HCT116 (cell line): ENCODE measurements around the gene SMARCA4. TPM values are rescaled to one million over a fixed set of nuclear protein-coding genes. Genes with fewer than 3 reads are reported as not detected.

Experiments used
- ATAC-seq: fragments of 200-7000 bp; cut with Tn5 transposase; 2 replicates; pipeline ENCODE4 v1.9.1; 2020; ENCODE audit warnings: mild to moderate bottlenecking, moderate library complexity
- BruUV-seq: library from RNA; stranded (reverse); fragments of 400-500 nt; replicated peaks from 2 replicates; lab custom pipeline; 2021; lab: Mats Ljungman, UMichigan
- CTCF ChIA-PET: fragments of 300-600 bp; sonication (Branson Sonifier 250); formaldehyde crosslinking; loops from one replicate; lab custom pipeline; 2021; ENCODE audit warnings: antibody characterized with exemption; lab: Charles Lee
- POLR2A ChIA-PET: fragments of 300-600, 350-600 bp; sonication (Branson Sonifier 250); formaldehyde crosslinking; loops from one replicate; lab custom pipeline; 2021; ENCODE audit warnings: antibody characterized with exemption; lab: Charles Lee
- RAD21 ChIA-PET, 2 experiments: fragments of 300-600 bp; sonication (Branson Sonifier 250); formaldehyde crosslinking; loops; one replicate each; lab custom pipeline; 2023; ENCODE audit warnings: low total read pairs in 2 of 2; ENCODE audit not compliant: uncharacterized antibody in 2 of 2, unreplicated experiment in 2 of 2, low non-redundant PET in 1 of 2; lab: Charles Lee
- DNase-seq: peaks from one replicate; pipeline ENCODE4 v3.0.0-alpha.2; 2010; ENCODE audit warnings: low read depth, low spot score
- H2AFZ ChIP-seq: fragments of 200-600 bp; shearing (Covaris generic), sonication (generic); 2 replicates; pipeline ENCODE4 v1.6.1; 2017; ENCODE audit warnings: low read depth, mixed run types, mixed read lengths, antibody characterized with exemption, low read length; ENCODE audit not compliant: poor library complexity, severe bottlenecking
- H3K27ac ChIP-seq: 2 replicates; pipeline ENCODE4 v1.5.1; 2012; ENCODE audit warnings: low read depth, low read length
- H3K27me3 ChIP-seq: fragments of 200-600 bp; sonication (generic); 2 replicates; pipeline ENCODE4 v1.6.1; 2016; ENCODE audit warnings: mixed run types, low read length, mixed read lengths; ENCODE audit not compliant: insufficient read depth
- H3K36me3 ChIP-seq, 2 experiments: fragments of 200-500 bp in 1 of 2; fragments of 200-600 bp in 1 of 2; sonication (Bioruptor generic) in 1 of 2; sonication (generic) in 1 of 2; 2 replicates each; pipeline versions ENCODE4 v1.5.1 to v1.6.1; 2014 to 2016; ENCODE audit warnings: low read length in 2 of 2, inconsistent platforms in 1 of 2, mixed read lengths in 1 of 2, mixed run types in 1 of 2; ENCODE audit not compliant: insufficient read depth in 2 of 2, control insufficient read depth in 1 of 2
- H3K4me1 ChIP-seq, 2 experiments: fragments of 200-600 bp in 1 of 2; sonication (generic) in 1 of 2; 2 replicates each; pipeline versions ENCODE4 v1.5.1 to v1.6.1; 2012 to 2017; ENCODE audit warnings: low read length in 2 of 2, inconsistent platforms in 1 of 2, mild to moderate bottlenecking in 1 of 2, mixed read lengths in 1 of 2, mixed run types in 1 of 2, moderate library complexity in 1 of 2; ENCODE audit not compliant: insufficient read depth in 2 of 2, control insufficient read depth in 1 of 2
- H3K4me2 ChIP-seq: fragments of 200-600 bp; sonication (generic); 2 replicates; pipeline ENCODE4 v1.6.1; 2017; ENCODE audit warnings: mixed run types, low read length, mixed read lengths
- H3K4me3 ChIP-seq, 2 experiments: fragments of 200-600 bp in 1 of 2; sonication (generic) in 1 of 2; replicated peaks in 1 of 2; 2 replicates each; pipeline ENCODE4 v1.5.1; 2011 to 2016; ENCODE audit warnings: low read length in 2 of 2, control low read depth in 1 of 2, low read depth in 1 of 2, mild to moderate bottlenecking in 1 of 2, mixed read lengths in 1 of 2, mixed run types in 1 of 2
- H3K79me2 ChIP-seq: fragments of 200-600 bp; sonication (generic); 2 replicates; pipeline ENCODE4 v1.6.1; 2017; ENCODE audit warnings: mild to moderate bottlenecking, mixed run types, low read length, moderate library complexity, mixed read lengths; ENCODE audit not compliant: insufficient read depth
- H3K9ac ChIP-seq: fragments of 200-600 bp; sonication (generic); 2 replicates; pipeline ENCODE4 v1.6.1; 2016; ENCODE audit warnings: low read length, mixed read lengths
- H3K9me2 ChIP-seq: fragments of 200-600 bp; sonication (generic), shearing (Covaris generic); 2 replicates; pipeline ENCODE4 v1.6.1; 2017; ENCODE audit warnings: mixed run types, mild to moderate bottlenecking, moderate library complexity; ENCODE audit not compliant: insufficient read depth
- H3K9me3 ChIP-seq, 2 experiments: fragments of 200-500 bp in 1 of 2; fragments of 200-600 bp in 1 of 2; sonication (Bioruptor generic) in 1 of 2; sonication (generic) in 1 of 2; 2 replicates each; pipeline ENCODE4 v1.6.1; 2014 to 2017; ENCODE audit warnings: low read length in 2 of 2, mixed read lengths in 2 of 2, inconsistent platforms in 1 of 2, low read depth in 1 of 2, mild to moderate bottlenecking in 1 of 2, mixed run types in 1 of 2, moderate library complexity in 1 of 2; ENCODE audit not compliant: control insufficient read depth in 1 of 2, insufficient read depth in 1 of 2
- H4K20me1 ChIP-seq: fragments of 200-600 bp; sonication (generic), shearing (Covaris generic); 2 replicates; pipeline ENCODE4 v1.6.1; 2017; ENCODE audit warnings: mixed run types, mild to moderate bottlenecking, moderate library complexity; ENCODE audit not compliant: insufficient read depth
- CBX3 ChIP-seq: IDR thresholded peaks from 2 replicates; pipeline ENCODE4 v1.6.1; 2012; ENCODE audit warnings: low read depth
- CTCF ChIP-seq, 3 experiments: fragments of 200-600 bp in 1 of 3; sonication (generic) in 1 of 3; IDR thresholded peaks in 2 of 3; conservative IDR thresholded peaks in 1 of 3; 2 replicates each; pipeline ENCODE4 v1.5.1; 2012 to 2017; ENCODE audit warnings: low read depth in 2 of 3, low read length in 2 of 3, antibody characterized with exemption in 1 of 3, borderline replicate concordance in 1 of 3, control low read depth in 1 of 3, mild to moderate bottlenecking in 1 of 3, mixed read lengths in 1 of 3, mixed run types in 1 of 3, moderate library complexity in 1 of 3; ENCODE audit not compliant: insufficient read depth in 1 of 3
- ELF1 ChIP-seq: IDR thresholded peaks from 2 replicates; pipeline ENCODE4 v1.6.1; 2012; ENCODE audit warnings: low read depth, borderline replicate concordance
- EZH2 ChIP-seq: fragments of 200-600 bp; sonication (generic); IDR thresholded peaks from 2 replicates; pipeline ENCODE4 v1.6.1; 2017; ENCODE audit warnings: antibody characterized with exemption, mixed run types
- FOSL1 ChIP-seq: IDR thresholded peaks from 2 replicates; pipeline ENCODE4 v1.6.1; 2012; ENCODE audit warnings: low read depth
- JUND ChIP-seq: IDR thresholded peaks from 2 replicates; pipeline ENCODE4 v1.6.1; 2012
- MAX ChIP-seq: IDR thresholded peaks from 2 replicates; pipeline ENCODE4 v1.6.1; 2012
- POLR2AphosphoS5 ChIP-seq: IDR thresholded peaks from 2 replicates; pipeline ENCODE4 v1.6.1; 2011; ENCODE audit warnings: mild to moderate bottlenecking, low read depth, low read length, moderate library complexity
- RAD21 ChIP-seq: IDR thresholded peaks from 2 replicates; pipeline ENCODE4 v1.6.1; 2012; ENCODE audit warnings: low read depth, mild to moderate bottlenecking
- REST ChIP-seq: IDR thresholded peaks from 2 replicates; pipeline ENCODE4 v1.6.1; 2012; ENCODE audit warnings: low read depth
- SIN3A ChIP-seq: IDR thresholded peaks from 2 replicates; pipeline ENCODE4 v1.6.1; 2012; ENCODE audit warnings: low read depth
- SP1 ChIP-seq: IDR thresholded peaks from 2 replicates; pipeline ENCODE4 v1.6.1; 2012; ENCODE audit warnings: low read depth
- SRF ChIP-seq: IDR thresholded peaks from 2 replicates; pipeline ENCODE4 v1.6.1; 2012; ENCODE audit warnings: low read depth
- TCF7L2 ChIP-seq: IDR thresholded peaks from 2 replicates; pipeline ENCODE4 v1.7.0; 2011; ENCODE audit warnings: borderline replicate concordance, inconsistent platforms; ENCODE audit not compliant: insufficient read depth, insufficient read length; ENCODE audit errors: extremely low read depth
- YY1 ChIP-seq: IDR thresholded peaks from 2 replicates; pipeline ENCODE4 v1.6.1; 2011; ENCODE audit warnings: low read length, low read depth, moderate library complexity, mild to moderate bottlenecking; ENCODE audit not compliant: insufficient replicate concordance; ENCODE audit errors: extremely low read depth
- ZBTB33 ChIP-seq: IDR thresholded peaks from 2 replicates; pipeline ENCODE4 v1.6.1; 2011; ENCODE audit warnings: mild to moderate bottlenecking, low read length, moderate library complexity; ENCODE audit not compliant: insufficient replicate concordance; ENCODE audit errors: extremely low read depth
- ZNF274 ChIP-seq: fragments of 200-500 bp; sonication (Bioruptor generic); IDR thresholded peaks from 2 replicates; pipeline ENCODE4 v1.6.1; 2014; ENCODE audit warnings: mild to moderate bottlenecking, low read depth, low read length, inconsistent platforms
- intact Hi-C: fragments of 100-400 bp; cut with micrococcal nuclease; formaldehyde crosslinking; loops from 2 replicates; pipeline ENCODE4 v1.10.0; 2022
- total RNA-seq: library from RNA; stranded (reverse); gene quantifications from one replicate; pipeline ENCODE4 v1.2.1, GENCODE V29; 2021; ENCODE audit not compliant: unreplicated experiment

SMARCA4 gene
- total RNA-seq, 1 experiment from 2014 or later = 116 TPM

GRCh38 chr19:10918359-10918758, 42.5 kb upstream of the SMARCA4 start:
- Histone ChIP-seq H3K27ac (no peak overlapping the region), H3K27me3 (no peaks in the 10 kb centered on the region), H2AFZ (no peak overlapping the region), H3K4me2 (no peak overlapping the region), H3K36me3 (peaks cover 18 to 21% of the 10 kb centered on the region in 2 experiments), H3K4me3 (no peak overlapping the region), H3K4me1 (peaks cover 0 to 14% of the 10 kb centered on the region in 2 experiments; a peak in 2 of 4 replicates), H3K9ac (no peak overlapping the region), H3K79me2 (no peaks in the 10 kb centered on the region), H4K20me1 (no peaks in the 10 kb centered on the region), H3K9me2 (no peaks in the 10 kb centered on the region), H3K9me3 (no peaks in the 10 kb centered on the region)
- RAD21 ChIA-PET = no interaction called here
- no peak for TF ChIP-seq SRF
- TF ChIP-seq CTCF (IDR thresholded peaks at IDR 0.05 in 2 of 3, conservative IDR thresholded peaks at IDR 0.05 in 1 of 3; ENCODE audit: borderline replicate concordance in 1 of 3, insufficient read depth in 1 of 3, low read depth in 2 of 3, low read length in 2 of 3) = no peak
- no peak for TF ChIP-seq YY1
- no peak for TF ChIP-seq ZBTB33
- no peak for TF ChIP-seq SP1
- no peak for TF ChIP-seq CBX3
- TF ChIP-seq EZH2 = no peak
- TF ChIP-seq JUND = no peak
- no peak for TF ChIP-seq MAX
- TF ChIP-seq POLR2AphosphoS5 = no peak
- no peak for TF ChIP-seq RAD21
- TF ChIP-seq REST = no peak
- no peak for TF ChIP-seq ZNF274
- TF ChIP-seq ELF1 = no peak
- TF ChIP-seq SIN3A = no peak
- no peak for TF ChIP-seq FOSL1
- TF ChIP-seq TCF7L2 = no peak
- CTCF ChIA-PET = no interaction called here
- POLR2A ChIA-PET = no interaction called here
- intact Hi-C loops = no loop called here
- ATAC-seq (no peak), DNase-seq (no peak)
- BruUV-seq = no TSS peak
